HG03097 (cell line): ENCODE measurements around the gene TBCCD1.
"Not testable (repeated sequence)": the region's sequence is repeated elsewhere in the genome, so short reads cannot be mapped to it uniquely, and the experiment has no call there.

Experiments
- ATAC-seq: cut with Tn5 transposase; IDR thresholded peaks from one replicate; pipeline ENCODE4 v1.9.1; 2021; ENCODE audit not compliant: unreplicated experiment, low FRiP score

The TBCCD1 gene

GRCh38 chr3:186596568-186597287 is 29.6 kb upstream of the TBCCD1 start:
- no peak for ATAC-seq

DNA sequence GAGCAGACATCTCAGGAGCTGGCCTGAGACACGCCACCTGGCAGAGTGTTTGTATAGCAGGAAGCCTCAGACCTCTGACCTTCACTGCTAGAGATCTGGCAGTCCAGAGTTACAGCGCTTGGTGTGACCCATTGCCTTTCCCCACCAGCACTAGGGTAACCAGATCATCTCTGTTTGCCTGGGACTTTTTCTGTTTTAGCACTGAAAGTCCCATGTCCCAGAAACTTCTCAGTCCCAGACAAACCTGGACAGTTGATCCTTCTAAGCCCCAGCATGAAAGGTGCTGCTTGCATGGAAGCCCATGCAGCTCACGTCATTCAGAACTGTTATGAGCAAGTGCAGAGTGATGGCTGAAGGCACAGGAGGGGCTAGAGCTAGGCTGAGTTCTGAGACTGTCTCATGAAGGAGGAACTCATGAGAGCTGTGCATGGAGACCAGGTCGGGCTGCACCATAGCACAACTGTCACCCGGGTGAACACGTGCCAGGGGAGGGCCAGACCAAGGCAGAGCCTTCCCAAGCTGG is 27.5 kb upstream of the TBCCD1 start:
- no peak for ATAC-seq

GRCh38 chr3:186593862-186594261 is 26.7 kb upstream of the TBCCD1 start:
- no peak for ATAC-seq

DNA sequence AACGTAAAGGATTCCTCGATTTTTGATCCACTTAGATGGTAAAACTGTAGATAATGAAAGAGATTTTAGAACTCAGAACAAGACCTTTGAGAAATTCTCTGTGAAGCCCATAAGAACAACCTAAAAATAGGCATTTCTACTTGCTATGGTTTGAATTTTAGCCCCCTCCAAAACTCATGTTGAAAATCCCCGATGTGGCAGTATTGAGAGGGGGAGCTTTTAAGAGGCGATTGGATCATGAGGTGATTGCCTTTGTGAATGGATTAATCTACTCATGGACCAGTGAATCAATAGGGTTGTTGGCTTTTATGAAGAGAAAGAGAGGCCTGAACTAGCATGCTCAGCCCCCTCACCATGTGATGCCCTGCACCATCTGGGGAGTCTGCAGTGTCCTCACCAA is 25.5 kb upstream of the TBCCD1 start:
- no peak for ATAC-seq

DNA sequence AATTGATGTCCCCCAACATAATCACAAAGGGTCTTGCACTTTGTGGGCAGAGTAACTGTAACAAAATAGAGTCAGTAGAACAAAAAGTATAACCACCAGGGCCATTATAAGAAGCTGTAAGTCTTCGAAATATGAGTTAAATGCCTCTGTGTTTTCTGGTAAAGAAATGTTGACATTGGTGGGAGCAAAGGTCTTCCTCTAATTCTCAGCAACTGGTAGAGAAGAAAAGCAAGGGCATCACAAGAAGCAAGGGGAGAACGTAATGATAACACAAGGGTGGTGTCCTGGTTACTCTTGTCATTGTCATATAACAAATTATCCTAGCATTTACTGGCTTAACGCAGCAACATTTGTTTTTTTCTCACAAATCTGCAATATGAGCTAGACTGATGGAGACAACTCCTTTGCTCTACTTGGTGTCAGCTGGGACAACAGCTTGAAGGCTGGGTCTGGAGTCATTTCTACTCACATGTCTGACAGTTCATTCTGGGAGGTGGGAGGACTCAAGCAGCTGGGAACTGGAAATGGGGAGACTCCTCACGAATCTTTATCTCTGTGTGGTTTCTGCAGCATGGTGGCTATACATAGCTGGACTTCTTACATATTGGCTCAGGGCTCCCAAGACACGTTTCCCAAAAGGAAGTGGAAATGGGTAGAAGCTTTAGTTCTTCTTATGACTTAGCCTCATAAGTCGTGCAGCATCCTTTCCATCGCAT is 23.6 kb upstream of the TBCCD1 start:
- ATAC-seq = no peak

DNA sequence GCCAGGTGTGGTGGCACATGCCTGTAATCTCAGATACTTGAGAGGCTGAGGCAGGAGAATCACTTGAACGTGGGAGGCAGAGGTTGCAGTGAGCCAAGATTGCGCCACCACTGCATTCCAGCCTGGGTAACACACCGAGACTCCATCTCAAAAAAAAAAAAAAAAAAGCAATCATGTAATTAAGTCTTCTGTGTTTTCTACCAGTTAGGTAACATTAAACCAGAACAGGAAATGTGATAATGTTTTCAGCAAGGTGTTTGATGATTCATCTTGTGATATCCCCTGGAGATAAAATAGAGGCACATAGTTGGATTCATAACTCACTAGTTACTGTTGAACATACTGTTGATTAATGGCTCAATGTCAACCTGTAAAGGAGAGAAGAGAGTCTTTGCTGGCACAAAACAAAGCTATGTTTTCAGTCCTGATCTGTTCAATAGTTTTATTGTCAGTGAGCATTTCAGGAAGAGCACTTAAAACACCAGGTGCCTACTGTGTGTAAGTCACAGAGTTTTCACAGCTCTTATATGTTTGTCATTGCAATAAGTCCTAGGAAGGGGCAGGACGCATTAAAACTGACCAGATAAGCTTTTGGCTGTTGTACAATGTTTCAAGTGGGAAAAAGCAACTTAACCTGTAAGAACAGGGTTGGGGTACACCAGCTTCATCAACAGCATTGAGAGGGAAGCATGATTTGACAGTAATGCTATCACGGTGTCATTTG is 22.9 kb upstream of the TBCCD1 start:
- ATAC-seq = no peak

- ATAC-seq = no peak
These were observed 22.0 kb upstream of the TBCCD1 start for GRCh38 chr3:186589121-186589520.

DNA sequence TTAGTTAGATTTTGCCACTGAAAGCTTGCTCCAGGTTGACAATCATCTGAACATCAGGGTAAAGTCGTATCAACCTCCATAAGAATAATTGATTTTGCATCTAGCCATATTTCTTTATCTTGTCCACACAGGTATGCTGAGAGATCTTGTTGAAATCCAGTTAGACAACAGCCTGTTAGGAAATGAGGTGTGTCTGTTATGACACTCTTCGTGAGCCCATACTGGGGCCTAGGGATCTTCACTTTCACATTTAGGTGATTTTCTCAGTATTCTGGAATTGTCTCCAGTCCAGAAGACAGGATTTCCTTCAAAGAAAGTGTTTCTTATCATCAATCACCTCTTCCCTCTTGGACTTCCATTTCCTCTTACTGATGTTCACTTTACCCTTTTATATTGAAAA is 21.5 kb upstream of the TBCCD1 start:
- no peak for ATAC-seq

DNA sequence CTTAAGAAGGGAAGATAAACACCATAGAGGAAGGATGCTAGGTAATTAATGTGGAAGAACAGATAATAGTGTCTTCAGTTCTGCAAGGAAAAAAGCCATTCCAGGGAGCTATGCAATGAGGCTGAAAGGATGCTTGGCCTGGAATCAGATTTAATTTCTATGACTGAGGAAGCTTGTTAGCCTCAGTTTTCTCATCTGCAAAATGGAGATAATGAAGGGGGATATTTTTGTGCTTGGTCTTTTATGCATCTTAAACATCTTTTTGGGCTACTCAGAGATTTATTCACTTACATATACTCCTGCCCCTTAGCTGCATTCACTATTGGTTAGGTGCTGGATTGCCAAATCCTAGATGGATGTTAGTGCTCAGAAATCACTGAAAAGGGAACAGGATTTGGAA is 20.0 kb upstream of the TBCCD1 start:
- ATAC-seq = no peak

DNA sequence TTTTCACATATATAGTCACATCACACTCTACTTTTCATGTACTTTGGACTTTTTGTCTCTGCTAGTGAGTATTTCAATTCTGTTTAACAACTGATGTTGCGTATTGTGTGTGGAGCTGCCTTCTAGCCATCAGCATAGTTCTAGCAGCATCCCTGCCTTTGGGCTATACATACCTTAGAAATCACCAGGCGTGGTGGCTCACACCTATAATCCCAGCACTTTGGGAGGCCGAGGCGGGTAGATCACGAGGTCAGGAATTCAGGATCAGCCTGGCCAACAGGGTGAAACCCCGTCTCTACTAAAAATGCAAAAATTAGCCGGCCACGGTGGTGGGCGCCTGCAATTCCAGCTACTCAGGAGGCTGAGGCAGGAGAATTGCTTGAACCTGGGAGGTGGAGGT is 19.1 kb upstream of the TBCCD1 start:
- ATAC-seq = not testable (repeated sequence)

- ATAC-seq = no peak
These were observed 16.7 kb upstream of the TBCCD1 start for GRCh38 chr3:186583831-186584230.

DNA sequence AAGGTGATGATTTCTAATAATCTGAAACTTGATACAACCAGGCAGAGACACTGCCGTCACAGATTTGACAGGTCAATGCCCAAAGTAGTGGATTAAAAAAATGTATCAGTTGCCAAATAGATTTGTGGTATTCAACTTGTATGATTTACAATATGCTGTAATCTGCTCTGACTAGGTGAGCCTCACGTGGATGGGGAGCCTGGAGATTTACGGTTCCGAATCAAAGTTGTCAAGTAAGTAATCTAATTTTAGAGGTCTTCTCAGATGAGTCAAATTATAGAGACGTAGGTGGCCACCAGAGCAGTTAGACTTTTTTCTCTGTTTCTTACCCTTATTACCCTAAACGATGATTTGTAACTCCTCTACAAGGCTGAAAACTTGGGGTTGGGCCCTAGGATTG is 15.4 kb upstream of the TBCCD1 start:
- no peak for ATAC-seq

- no peak for ATAC-seq
These were observed 13.6 kb upstream of the TBCCD1 start for GRCh38 chr3:186580785-186581184.

GRCh38 chr3:186577521-186577920 is 10.4 kb upstream of the TBCCD1 start:
- ATAC-seq = no peak

DNA sequence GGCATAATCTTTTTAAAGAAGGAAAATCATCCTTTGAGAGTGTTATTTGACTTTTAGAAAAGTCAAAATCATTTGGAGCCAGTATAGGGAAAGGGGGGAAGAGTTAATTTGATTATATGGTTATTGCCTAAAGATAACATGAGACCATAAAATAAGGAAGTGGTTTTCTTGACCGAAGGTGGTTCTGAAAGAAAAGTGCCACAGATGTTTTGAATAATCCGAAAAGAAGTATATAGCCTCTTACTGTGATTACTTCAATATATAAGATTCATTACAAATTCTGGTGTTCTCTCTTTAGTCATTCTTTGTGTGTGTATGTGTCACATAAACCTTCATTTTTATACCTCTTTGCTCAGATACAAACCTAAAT is 4.5 kb upstream of the TBCCD1 start:
- ATAC-seq = no peak

DNA sequence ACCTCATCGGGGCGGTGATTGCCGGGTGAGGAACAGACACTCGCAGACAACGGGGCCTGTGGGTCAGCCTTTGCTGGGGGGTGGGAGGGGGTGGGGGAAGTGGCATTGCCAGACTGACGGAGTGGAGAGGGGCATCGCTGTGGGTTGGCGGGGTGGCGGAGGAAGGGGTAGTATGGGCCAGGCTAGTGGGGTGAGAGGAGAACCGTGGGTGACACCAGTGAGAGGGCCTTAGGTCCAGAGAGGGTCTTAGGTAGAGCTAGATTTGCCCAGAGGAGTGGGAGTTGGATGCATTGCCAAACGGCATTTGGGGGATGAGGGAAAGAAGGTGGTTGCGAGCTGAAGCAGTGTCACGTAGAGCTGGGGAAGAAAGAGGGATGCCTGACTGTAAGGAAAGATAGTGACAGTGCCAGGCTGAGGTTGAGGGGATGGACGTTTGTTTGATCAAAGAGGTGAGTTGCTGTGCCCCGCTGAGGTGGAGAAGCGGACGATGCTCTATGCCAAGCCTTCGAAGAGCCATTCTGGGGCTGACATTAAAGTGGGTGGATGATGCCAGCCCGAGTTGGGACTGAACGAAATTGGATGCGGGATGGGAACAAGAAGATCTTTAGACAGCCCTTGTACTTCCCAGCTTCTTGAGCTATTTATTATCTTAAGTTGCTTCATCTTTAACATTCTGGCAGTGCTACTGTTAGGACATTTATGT is 4.0 kb upstream of the TBCCD1 start:
- ATAC-seq = no peak

DNA sequence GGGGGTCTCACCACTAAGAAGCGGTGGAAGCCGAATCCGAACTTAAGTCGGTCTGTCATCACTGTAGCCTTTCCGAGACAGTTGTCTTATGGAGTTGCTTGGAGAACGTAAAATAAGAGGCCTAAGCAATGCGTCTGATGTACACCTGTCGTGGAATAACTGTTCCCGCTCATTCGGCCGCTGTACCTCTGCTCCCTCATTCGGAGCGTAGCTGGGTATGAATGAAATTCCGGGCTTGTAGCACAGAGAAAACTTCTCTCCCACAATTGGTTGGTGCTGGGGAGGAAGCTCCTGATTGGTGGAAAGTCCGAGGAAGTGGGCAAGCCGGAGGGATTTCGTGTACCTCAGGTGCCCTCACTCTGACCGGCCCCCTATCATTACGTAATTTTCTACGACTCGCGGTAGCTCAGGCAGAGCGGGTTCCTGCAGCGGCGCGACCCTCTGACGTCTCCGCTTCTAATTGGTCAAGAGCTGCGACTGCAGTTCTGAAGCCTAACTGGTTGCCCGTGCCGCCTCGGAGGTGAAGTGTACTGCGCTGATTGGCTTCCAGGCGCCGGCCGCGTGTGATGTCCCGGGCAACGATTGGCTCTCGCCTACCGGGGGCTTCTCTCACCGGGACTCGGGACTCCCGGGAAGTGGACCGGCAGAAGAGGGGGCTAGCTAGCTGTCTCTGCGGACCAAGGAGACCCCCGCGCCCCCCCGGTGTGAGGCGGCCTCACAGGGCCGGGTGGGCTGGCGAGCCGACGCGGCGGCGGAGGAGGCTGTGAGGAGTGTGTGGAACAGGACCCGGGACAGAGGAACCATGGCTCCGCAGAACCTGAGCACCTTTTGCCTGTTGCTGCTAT is 3.2 kb upstream of the TBCCD1 start, which contains the start of gene DNAJB11:
Gene DNAJB11, plus strand, starts transcription at position 625 of the 845 bp plus-strand sequence. Its CDS starts 178 bp downstream, at position 803.
- ATAC-seq = peak; percentile 82

DNA sequence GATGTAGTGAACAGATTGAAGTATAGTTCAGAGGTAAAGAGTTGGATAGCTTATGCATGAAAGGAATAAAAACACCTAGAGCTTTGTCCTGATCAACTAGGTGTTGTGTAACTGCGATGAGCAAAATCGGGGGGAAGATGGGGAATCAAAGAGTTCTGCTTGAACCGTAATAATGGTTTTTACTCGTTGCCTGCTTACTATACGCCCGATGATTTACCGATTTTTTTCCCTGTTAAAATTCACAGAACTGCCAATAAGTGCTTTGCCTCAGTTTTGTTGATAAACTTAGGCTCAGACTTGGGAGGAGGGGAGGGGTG is 2.6 kb upstream of the TBCCD1 start:
- ATAC-seq = no peak

GRCh38 chr3:186569361-186569760 is 2.2 kb upstream of the TBCCD1 start:
- not testable (repeated sequence) for ATAC-seq

DNA sequence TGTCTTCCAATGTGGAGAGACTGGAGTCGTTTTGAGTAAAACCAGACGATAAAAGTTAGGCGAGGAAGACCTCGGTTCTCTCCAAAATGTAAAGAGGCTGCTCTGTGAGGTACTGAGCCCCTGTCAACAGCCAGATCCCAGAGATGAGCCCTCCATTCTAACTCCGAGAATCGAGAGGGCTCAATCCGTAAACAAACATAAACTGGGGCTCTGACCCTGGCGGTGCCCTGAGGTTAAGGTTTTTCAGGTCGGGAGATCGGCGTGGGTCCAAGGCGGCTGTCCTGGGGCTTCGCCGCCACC is 417 bp downstream of the TBCCD1 start:
- peak; percentile 0 for ATAC-seq
